Measurements from ENCODE around the gene CKM.

- TF ChIP-seq CTCF (conservative IDR thresholded peaks at IDR 0.05) (no peak), ZFX (IDR thresholded peaks at IDR 0.05) (no peak)
These were observed 20.3 kb downstream of the CKM start for GRCh38 chr19:45302416-45302815.

Data from C4-2B (cell line).